ENCODE measurements around the gene ERFL.

Gene ERFL

GRCh38 chr19:41913538-41914423 is 14.5 kb downstream of the ERFL start:
- DNase-seq (ENCODE audit: low spot score) = no peak

GRCh38 chr19:41912899-41913537 is 15.2 kb downstream of the ERFL start:
- no peak for DNase-seq (ENCODE audit: low spot score)

DNA sequence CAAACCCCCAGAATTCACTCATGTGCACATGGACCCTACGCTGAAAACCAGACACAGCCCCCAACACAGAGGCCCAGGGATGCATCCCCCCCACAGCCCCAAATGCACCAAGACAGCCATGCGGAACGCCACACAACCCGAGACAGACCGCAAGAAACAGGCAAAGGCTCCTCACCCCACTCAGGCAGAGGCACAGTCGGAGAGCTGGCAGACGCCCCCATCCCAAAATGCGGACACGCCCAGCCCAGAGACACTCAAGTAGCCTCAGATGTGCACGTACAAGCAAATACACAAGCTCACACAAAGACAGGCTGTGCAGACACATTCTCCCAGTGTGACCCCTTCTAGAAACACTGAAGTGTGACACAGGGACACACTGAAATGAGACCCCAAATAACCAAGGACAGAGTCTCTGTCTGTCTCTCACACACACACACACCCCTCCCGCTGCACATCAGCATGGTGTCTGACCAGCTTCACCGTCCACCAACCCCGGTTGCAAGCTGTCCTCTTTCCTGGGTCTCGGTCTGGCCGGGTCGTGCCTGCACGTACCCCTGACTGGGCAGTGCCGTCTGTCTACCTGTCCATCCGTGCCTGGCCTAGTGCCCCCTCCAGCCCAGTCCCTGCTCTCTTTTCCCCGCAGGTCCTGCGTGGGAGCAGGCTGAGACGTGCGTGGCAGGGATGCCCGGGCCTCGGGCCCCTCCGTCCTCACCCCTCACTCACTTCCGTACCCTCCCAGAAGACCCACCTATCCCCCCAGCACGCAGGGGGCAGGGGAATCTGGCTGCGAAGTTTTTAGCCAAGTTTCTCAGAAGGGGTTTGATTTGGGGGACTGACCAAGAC is 16.1 kb downstream of the ERFL start:
- DNase-seq (ENCODE audit: low spot score) = no peak

DNA sequence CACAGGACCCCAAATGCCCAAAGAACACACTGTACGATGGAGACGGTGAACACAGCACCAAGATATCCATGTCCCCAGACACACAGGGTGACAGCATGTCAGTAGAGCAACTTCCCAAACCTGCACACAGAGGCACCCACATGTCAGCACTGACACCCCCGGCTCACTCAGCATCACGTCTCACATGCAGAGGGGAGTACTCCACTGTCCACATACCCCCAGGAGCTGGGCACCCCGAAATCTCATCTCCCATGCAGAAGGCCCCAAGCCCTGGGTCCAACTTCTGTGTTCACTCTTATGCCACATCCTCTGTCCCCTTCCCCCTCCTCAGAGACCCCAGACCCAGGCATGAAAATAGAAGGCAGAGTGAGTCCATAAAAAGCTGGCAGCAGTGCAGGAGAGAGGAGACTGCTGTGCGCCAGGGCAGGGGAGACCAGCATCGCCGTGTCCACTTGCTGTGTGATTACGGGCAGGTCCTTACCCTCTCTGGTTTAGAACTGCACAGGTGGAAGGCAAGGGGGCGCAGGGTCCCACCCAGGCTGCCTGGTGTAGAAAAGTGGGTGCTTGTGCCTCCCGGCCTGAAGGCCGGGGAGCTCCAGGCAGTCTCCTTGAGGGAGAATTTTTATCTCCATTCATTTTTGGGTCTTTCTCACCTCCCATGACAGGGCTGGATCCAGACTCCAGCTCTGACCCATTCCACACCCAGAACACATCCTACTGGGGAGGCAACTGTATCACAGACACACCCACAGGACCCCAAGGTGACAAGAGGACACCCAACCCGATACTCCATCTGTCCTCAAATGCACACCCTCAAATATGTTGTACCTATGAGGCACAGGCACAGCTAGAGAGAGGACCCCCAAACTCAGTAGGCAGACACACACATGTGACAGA is 17.0 kb downstream of the ERFL start:
- no peak for DNase-seq (ENCODE audit: low spot score)

- DNase-seq (ENCODE audit: low spot score) = no peak
Measured at GRCh38 chr19:41910240-41910991, 17.8 kb downstream of the ERFL start.

DNA sequence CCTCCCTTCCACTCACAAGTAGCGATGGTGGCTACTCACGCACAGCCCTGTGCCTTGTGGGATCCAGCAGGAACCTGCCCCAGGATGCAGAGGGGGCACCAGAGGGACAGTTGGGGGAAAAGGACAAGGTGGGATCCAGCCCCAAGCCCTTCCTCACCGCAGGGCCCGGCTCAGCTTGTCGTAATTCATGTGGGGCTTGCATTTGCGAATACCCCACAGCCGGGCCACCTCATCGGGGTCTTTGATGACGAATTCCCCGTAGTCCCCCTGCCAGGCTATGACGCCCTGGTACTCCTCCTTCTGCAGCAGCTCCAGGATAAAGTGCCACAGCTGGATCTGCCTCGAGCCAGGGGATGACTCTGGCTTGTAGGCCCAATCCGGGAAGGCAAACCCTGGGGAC is 18.5 kb downstream of the ERFL start:
- DNase-seq (ENCODE audit: low spot score) = no peak

GRCh38 chr19:41908724-41909464 is 19.4 kb downstream of the ERFL start:
- DNase-seq (ENCODE audit: low spot score) = no peak

- DNase-seq (ENCODE audit: low spot score) = no peak
Measured at GRCh38 chr19:41907994-41908615, 20.1 kb downstream of the ERFL start.

- no peak for DNase-seq (ENCODE audit: low spot score)
Measured at GRCh38 chr19:41906916-41907680, 21.2 kb downstream of the ERFL start.

GRCh38 chr19:41906271-41906670 is 22.0 kb downstream of the ERFL start:
- DNase-seq (ENCODE audit: low spot score) = no peak

DNA sequence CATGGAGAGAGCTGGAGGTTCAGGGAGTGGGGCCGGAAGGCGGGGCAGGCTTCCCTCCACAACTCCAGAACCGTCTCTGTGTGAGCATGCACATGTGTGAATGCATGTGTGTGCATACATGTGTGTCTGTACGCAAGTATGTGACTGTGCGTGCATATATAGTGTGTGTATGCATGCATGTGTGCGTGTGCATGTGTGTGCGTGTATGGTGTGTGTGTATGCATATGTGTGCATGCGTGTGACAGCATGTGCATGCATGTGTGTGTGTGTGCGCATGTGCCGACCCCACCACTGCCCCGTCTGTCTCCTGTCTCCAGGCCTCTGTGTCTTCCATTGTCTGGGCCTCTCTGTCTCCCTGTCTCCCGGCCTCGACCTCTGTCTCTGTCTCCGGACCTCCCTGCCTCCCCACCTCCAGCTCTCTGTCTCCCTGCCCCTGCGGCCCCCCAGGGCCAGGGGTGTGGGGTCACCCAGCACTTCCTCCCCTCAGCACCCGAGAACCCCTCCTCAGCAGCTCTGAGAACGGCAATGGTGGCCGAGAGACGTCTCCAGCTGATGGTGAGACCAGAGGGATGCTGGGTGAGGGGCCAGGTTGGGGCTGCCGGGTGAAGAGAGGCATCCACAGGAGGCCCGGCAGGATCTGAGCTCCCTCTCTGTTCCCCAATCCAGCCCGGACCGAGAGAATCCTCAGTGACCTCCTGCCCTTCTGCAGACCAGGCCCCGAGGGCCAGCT is 22.8 kb downstream of the ERFL start:
- DNase-seq (ENCODE audit: low spot score) = no peak

GRCh38 chr19:41904118-41904870 is 24.0 kb downstream of the ERFL start:
- DNase-seq (ENCODE audit: low spot score) = no peak

DNA sequence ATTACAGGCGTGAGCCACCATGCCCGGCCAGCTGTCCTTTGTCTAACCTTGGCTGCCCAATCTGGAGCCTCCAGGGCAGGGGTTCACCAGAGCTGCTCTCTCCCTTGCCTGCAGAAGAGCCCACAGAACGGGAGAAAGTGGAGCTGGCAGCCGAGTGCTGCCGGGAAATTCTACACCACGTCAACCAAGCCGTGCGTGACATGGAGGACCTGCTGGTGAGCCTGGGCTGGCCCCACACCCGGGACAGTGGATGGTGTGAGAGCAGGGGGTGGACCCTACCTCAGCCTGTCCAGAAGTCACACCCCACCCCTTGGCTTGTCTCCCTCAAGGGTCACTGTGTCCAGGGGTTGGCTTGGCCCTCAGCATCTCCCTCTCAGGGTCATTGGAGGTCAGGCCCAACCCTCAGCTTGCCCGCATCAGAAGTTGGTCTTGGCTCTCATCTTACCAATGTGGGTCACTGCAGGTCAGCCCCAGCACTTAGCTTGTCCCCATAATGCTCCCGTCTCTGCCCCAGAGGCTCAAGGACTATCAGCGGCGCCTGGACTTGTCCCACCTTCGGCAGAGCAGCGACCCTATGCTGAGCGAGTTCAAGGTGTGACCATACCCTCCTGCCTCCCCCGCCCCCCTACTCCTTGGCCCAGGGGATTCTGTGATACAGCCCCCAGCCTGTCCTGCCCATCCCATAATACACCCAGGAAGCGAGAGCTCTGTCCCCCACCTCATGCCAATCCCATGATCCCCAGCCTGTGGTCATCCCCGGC is 24.9 kb downstream of the ERFL start:
- DNase-seq (ENCODE audit: low spot score) = no peak

GRCh38 chr19:41902594-41902993 is 25.7 kb downstream of the ERFL start:
- DNase-seq (ENCODE audit: low spot score) = no peak

DNA sequence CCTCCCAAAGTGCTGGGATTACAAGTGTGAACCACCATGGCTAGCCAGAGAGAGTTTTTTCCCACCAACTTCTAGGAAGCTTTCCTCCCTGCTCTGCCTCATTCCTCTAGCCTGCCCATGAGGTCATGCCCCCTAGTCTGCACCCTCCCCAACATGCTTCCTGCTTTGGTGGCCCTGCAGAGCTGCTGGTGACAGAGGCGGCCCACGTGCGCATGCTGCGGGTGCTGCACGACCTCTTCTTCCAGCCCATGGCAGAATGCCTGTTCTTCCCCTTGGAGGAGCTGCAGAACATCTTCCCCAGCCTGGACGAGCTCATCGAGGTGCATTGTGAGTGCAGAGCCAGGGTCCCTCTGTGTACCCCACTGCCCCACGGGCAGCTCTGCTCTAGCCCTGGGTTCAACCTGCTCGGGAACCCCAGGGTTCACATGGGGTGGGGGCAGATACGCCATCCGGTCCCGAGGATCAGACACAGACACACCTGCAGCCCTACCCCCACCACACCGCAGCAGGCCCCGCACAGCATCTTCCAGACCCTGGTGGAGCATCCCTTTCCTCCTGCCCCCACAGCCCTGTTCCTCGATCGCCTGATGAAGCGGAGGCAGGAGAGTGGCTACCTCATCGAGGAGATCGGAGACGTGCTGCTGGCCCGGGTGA is 26.4 kb downstream of the ERFL start:
- DNase-seq (ENCODE audit: low spot score) = no peak

DNA sequence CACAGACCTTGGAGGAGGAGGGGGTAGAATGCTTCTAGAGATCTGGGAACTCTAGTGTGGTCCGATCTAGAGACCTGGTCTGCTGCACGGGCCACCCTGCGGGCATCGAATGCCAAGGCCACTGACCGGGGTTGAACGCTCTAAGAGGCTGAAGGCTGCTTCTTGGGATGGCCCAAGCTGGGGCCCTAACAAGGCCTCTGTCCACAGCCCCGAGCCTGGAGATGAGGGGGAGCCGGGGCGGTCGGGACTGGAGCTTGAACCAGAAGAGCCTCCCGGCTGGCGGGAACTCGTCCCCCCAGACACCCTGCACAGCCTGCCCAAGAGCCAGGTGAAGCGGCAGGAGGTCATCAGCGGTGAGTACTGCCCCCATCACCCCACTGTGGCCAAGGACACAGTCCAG is 30.0 kb downstream of the ERFL start:
- no peak for DNase-seq (ENCODE audit: low spot score)

Measured in CD4-positive, alpha-beta T cell treated with Interleukin-6 at 100 ng/mL for 8 hours (primary cell).